Ecto neural progenitor cell (in vitro differentiated cells): Measurements from ENCODE around the gene ZNF609.

Source experiments
- DNase-seq: peaks from one replicate; pipeline ENCODE4 v3.0.0-alpha.2; 2018; ENCODE audit warnings: low spot score

ZNF609 gene

DNA sequence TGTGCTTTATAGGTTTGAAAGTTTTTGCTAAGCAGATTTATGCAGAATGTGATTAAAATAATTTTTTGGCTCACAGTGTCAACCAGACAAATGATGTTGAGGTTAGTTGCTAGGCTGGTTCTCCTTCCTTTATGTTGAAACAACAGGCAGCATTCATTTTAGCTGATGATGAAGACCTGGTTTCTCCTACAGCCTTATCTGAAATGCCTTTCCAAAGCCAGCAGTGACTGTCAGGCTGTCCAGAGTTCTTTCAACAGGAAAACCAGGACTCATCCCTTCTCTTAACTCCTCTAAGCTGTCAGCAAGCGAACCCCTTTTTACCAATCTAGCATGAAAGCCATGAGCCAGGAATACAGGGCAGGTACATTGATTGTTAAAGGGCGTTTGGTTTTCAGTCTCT, 84.1 kb downstream of the ZNF609 start:
- no peak for DNase-seq

GRCh38 chr15:64547275-64547674, 86.9 kb downstream of the ZNF609 start:
- no peak for DNase-seq

DNA sequence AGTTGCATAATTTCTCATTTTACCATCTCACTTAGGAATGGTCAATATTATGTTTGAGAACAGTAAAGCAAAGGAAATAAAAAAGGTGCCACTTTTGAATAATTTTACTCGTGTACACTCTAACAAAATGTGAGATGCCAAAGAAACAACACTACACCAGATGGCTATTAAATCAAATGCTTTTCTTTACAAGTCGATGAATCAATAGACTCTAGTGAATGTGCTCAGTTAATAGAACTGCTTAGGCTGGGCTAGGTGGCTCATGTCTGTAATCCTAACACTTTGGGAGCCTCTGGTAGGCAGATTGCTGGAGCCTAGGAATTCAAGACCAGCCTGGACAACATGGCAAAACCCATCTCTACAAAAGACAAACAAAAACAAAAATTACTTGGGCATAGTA, 87.9 kb downstream of the ZNF609 start:
- DNase-seq, result no peak

- no peak for DNase-seq
These were observed 89.5 kb downstream of the ZNF609 start for GRCh38 chr15:64549860-64550259.

GRCh38 chr15:64552281-64552948, 92.0 kb downstream of the ZNF609 start:
- no peak for DNase-seq

GRCh38 chr15:64558460-64559179, 98.2 kb downstream of the ZNF609 start:
- no peak for DNase-seq

GRCh38 chr15:64559243-64559642, 98.9 kb downstream of the ZNF609 start:
- DNase-seq, result no peak

DNA sequence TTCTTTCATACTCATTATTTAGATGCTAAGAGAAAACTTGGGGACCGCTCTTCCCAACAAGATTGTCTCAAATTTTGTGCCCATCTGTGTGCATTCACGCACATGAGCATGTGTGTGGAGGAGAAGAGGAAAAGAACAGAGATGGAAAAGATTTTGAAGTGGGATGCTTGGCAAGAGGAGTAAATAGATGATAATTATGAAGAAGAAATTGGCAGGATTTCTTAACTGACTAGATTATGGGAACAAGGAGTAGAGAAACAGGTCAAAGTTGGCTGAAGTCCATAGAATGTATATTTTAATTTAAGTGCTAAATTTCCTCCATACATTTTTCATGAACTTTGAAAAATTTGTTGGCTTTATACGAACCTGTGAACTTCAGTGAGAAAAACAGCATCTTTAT, 100.1 kb downstream of the ZNF609 start:
- no peak for DNase-seq

- no peak for DNase-seq
These were observed 100.6 kb downstream of the ZNF609 start for GRCh38 chr15:64560998-64561397.

GRCh38 chr15:64562003-64562640, 101.7 kb downstream of the ZNF609 start:
- no peak for DNase-seq

GRCh38 chr15:64566102-64566501, 105.7 kb downstream of the ZNF609 start:
- DNase-seq, result no peak

GRCh38 chr15:64566629-64567427, 106.5 kb downstream of the ZNF609 start:
- DNase-seq, result no peak

DNA sequence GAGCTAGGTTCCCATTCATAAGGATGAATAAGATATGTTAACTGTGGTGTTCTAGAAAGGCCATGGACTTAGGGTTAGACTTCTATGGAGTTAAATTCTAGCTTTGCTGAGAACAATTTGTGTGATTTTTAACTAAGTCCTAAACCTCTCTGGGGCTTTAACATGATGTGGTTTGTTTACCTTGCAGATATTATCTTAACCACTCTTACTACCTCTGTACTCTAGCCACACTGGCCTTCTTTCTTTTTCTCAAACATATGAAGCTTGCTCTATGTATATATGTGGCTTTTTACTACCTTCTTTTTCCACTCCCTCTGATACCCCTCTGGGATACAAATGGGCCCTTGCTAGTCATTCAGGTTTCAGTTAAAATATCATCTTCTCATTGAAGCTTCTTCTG, 108.4 kb downstream of the ZNF609 start:
- no peak for DNase-seq

GRCh38 chr15:64571857-64572291, 111.5 kb downstream of the ZNF609 start:
- no peak for DNase-seq

DNA sequence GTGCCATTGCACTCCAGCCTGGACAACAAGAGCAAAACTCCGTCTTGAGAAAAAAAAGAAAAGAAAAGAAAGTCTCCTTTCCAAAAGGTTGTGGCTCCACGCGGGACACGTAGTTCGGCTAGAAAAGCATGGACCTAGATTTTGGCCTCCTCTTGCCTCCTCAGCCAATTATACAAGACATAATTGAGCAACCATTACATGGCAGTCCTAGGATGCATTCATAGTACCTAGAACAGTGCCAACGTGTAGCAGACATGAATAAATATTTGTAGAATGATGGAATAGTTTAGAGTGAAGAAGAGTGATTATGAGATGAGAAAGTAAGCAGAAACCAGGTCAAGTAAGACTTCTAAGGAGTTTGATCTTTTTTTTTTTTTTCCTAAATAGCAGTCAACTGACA, 112.5 kb downstream of the ZNF609 start:
- no peak for DNase-seq

GRCh38 chr15:64574301-64575017, 114.1 kb downstream of the ZNF609 start:
- DNase-seq, result no peak

GRCh38 chr15:64580696-64581407, 120.5 kb downstream of the ZNF609 start:
- no peak for DNase-seq

GRCh38 chr15:64581408-64581761, 121.0 kb downstream of the ZNF609 start:
- DNase-seq, result no peak

- DNase-seq, result no peak
These were observed 121.8 kb downstream of the ZNF609 start for GRCh38 chr15:64582202-64582601.

DNA sequence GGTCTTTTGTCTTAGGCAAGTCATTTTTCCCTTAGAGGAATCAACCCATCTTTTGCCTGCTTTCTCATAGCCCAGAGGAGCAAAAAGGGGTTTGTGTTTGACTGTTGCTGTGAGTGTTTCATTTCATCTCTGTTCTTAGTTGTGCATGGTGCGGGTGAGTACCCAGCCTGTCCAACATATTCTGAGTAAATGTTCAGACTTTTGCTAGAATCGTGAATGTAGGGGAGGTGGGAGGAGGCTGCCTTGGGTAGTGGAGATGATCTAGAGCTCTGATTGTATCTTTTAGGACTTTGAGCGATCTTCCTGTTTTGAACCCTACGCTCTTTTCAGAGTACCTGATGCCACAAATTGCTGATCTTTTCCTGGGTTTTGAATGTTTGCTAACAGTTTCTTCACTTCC, 123.1 kb downstream of the ZNF609 start:
- no peak for DNase-seq

DNA sequence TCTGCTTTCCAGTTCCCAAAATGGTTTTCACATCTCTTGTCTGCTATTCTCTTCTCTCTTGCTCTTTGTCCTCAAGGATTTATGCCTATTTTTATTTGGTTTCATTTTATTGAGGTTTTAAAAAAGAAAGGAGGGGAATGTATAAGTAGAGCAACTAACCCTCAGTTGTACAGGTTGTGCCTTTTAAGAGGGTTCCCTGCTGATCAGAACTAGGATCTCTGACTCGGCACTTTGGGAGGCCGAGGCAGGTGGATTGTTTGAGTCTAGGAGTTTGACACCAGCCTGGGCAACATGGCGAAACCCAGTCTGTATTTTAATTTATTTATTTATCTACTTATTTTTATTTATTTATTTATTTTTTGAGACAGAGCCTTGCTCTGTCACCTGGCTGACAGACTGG, 123.6 kb downstream of the ZNF609 start:
- no peak for DNase-seq
